ENCODE data around the gene SYNM.

SYNM gene

DNA sequence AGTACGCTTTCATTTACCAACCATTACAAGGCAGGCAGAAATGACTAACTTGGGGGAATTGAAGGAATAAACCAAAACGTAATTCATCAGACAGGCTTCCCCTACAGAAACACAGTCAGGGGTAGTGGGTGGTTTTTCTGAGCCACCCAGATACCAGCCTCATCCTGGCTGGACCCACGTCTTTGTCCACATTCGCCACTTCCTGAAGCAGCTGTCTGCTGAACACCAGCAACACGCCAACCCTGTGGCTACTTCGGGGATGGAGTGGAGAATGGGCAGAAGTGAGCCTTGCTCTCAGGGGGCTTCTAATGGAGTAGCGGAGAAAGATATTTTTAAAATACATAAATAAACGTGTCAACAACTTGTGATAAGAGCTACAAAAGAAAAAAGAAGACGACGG lies 40.1 kb downstream of the SYNM start:
- no peak for DNase-seq

DNA sequence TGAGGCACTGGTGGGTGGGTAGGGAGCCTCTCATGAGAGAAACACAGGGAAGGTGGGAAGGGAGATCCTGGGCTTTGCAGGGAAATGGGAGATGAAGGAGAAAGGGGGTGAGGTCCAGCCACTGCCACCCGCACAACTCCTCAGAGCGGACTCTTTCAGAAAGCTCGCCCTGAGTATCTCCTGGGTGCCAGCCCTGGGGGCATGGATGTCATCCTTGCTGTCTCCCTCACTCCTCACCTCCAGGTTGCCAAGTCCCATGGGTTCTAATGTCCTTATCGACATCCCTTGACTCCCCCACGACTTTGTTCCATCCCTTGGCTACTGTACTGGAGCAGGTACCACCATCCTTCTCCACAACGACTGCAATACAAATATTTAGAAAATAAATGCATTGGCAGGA lies 40.9 kb downstream of the SYNM start:
- DNase-seq: no peak

GRCh38 chr15:99146661-99147060 lies 41.8 kb downstream of the SYNM start:
- DNase-seq: no peak

DNA sequence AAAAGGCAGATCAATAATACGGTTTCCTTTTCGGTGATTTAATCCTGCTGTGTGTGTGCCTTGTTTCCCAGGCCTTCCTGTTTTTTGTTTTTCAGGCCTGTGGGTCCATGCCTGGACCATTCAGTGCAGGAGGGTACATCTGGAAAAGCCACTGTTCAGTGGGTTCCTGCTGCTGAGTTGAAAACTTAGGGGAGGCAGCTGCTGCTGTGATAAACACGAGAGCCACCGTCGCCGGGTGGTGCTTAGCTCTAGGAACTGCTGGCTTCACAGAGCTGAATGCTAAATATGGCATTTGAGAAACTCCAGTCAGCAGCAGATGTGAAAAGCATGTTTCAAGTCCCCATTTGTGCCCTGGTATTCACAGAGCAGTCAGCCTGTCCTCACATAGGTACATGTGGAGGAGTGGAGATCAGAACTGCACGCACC lies 44.0 kb downstream of the SYNM start:
- no peak for DNase-seq

GRCh38 chr15:99149366-99149765 lies 44.5 kb downstream of the SYNM start:
- DNase-seq: no peak

GRCh38 chr15:99151156-99151555 lies 46.3 kb downstream of the SYNM start:
- no peak for DNase-seq

DNA sequence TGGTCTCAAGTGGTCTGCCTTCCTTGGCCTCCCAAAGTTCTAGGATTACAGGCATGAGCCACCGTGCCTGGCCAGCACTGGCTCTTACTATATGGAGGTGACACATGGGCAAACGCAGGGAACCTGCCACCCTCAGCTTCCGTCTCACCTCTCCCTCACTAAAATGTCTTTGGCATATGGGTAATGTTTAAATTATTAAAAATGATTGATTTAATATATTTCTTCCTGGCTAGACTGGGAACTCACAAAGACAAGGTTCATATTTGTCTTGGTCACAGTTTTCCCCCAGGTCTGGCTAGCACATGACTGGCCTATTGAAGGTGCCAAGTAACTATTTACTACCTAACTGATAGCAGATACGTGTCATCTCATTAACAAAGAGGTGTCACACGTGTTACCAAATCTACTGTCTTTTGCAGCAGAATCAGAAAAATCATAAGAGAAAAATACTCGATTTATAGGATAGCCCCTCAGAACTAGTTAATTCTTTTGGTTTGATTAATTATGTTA lies 48.2 kb downstream of the SYNM start:
- no peak for DNase-seq

GRCh38 chr15:99154271-99154670 lies 49.4 kb downstream of the SYNM start:
- DNase-seq: no peak

DNA sequence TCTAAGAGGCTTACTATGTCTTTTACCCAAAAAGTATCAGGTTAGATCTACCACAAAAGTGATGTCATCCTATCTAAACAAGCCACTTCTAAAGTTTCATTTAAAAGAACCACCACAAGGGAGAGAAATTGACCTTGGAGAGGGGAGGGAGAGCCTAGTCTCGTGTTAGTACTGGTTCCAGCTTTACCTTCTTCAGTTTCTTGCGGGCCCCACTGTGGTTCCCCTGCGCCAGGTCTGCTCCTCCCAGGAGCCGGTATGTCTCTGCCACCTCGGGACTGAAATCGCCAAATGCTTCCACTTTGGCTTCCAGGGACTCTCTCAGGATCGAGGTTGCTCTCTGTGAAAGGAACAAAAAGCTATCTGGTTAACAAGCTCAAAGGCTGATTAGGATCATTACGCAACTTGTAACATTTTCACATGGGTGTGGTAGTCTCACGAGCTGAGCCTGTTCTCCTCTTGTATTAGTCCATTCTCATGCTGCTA lies 51.1 kb downstream of the SYNM start:
- no peak for DNase-seq

DNA sequence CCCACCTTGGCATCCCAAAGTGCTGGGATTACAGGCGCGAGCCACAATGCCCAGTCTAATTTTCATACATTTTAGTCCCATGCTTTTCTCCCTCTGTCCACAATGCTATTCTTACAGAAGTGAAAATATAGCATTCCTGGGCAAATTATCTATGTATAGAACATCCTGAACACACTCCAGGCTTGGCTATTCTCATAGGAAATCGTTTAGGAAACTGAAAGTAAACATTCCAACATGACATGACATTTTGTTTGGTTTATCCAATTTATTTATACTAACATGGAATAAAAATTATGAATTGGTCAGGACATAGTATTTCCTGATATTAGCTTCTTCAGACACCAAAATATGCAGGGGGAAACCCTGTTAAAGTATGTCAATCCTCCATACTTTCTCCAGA lies 52.6 kb downstream of the SYNM start:
- DNase-seq: no peak

DNA sequence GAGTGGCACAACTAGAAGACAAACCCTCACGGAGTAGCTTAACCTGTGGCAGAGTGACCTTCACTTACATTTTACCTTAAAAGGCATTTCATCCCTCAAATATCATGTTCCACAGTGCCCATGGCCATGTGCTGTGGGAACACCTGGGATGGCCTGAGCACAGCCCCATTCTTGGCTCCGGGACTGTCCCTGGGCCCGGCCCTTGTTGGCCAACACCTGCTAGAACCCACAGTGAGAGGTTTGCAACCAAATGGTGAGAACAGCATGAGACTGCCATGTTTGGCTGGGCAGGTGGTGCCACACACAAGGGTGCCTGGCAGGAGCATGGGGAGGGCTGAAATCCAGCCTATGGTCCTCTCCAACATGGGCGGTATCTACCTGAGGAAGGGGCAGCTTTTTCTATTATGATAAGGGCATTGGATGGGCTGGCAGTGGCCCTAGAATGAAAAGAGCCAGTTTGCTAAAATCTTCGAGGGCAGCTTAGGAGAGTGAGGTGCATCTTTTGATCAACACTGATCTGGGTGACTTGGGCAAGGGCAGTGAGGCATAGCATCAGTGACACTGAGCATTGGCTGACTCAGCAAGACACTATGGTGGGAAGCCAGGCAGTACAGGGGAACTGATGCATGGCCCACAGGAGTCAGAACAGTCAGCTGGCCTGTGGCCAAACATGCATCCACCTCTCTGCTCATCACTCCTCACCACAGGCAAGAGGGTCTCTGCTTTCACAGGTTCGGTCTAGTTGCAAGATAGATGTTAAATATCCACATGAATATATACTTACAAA lies 53.9 kb downstream of the SYNM start:
- DNase-seq: no peak

DNA sequence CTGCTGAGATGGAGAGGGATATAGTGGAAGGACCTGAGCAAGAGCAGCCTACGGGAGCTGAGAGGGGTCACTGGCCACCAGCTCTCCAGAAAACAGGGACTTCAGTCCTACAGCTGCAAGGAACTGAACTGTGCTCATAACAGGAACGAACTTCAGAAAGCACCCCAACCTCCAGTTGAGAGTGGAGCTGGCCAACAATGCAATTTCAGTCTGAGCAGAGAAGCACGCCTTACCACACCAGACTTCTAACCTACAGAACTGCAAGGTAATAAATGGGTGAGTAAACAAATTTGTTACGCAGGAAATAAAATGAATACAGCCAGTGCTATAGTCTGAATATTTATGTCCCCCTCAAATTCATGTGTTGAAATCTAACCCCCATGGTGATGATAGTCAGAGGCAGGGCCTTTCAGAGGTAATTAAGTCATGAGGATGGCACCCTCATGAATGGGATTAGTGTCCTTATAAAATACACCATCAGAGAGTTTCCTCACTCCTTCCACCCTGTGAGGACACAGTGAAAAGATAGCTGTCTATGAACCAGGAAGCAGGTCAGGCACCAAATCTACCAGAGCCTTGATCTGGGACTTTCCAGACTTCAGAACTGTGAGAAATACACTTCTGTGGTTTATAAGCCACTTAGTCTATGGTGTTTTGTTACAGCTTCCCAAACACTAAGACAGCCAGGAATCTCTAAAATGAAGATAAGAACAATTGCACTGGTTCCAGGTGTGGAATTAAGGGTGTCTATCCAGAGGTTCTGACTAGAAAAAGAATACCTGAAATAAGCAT lies 58.6 kb downstream of the SYNM start:
- no peak for DNase-seq

GRCh38 chr15:99164119-99164518 lies 59.2 kb downstream of the SYNM start:
- DNase-seq: no peak

DNA sequence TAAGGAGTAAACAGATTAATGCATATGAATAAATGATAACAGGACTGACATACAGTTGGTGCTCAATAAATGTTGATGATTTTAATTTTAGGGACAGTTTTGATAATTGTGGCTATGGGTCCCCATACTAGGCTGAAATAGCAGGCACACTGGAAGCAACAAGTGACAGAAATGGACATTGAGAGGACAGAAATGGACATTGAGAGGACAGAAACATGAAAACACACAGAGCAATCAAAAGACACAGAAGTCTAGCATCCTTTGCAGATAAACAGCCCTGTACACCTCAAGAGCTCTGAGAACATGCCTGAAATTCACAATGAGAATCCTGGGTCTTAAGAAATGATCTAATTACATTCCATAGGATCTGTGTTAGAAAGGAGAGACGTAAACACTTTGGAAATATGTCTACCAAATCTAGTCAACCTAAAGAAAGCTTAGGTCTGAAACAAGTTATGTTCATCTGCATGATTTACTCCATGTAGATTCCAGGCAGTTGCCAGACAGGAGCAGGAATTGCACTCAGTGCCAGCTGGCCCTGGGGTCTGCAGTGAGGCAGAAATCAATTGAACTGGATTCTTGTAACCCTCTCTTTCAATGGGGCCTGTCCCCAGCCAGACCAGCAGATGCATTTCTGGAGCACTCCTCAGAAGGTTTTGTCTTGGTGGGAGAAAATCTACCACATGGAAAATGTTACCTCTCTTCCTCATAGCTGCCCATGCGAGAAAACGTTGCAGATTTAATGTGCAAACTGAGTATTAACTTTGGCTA lies 60.3 kb downstream of the SYNM start:
- DNase-seq: no peak

DNA sequence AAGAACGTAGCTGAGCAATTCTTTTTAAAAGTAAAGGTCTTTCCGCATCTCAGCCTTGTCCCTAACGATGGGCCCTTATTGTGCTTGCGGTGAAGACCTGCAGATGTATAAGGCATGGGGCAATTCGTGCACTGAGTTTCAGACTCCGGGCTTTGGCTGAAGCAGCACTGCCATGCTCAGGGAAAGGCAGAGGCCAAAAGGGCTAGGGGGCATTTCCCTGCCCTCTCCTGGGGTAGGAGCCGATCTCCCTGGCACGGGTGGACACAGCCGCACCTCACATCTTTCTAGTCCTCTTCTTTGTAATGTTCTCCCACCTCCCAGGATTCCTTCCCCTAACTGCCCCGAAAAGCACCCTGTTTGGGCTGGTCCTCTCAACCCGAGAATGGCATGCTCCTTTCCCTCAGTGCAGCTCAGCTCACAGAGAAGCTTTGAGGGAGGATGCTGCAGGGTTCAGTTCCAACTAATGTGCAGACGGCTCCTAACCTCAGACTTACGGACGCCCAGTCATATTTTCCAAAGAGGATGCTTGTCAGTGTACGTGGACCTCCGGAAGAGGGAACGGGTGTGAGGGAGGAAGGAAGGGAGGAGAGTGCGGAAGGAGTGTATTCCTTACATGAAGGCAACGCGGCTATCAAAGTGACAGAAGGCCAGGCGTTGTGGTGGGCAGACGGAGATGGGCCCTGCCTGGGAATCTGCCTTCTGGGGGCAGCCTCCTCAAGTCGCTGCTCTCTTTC lies 61.2 kb downstream of the SYNM start:
- DNase-seq: no peak

- no peak for DNase-seq
Measured at GRCh38 chr15:99167201-99167600, 62.3 kb downstream of the SYNM start.

GRCh38 chr15:99167640-99168039 lies 62.8 kb downstream of the SYNM start:
- DNase-seq: no peak

DNA sequence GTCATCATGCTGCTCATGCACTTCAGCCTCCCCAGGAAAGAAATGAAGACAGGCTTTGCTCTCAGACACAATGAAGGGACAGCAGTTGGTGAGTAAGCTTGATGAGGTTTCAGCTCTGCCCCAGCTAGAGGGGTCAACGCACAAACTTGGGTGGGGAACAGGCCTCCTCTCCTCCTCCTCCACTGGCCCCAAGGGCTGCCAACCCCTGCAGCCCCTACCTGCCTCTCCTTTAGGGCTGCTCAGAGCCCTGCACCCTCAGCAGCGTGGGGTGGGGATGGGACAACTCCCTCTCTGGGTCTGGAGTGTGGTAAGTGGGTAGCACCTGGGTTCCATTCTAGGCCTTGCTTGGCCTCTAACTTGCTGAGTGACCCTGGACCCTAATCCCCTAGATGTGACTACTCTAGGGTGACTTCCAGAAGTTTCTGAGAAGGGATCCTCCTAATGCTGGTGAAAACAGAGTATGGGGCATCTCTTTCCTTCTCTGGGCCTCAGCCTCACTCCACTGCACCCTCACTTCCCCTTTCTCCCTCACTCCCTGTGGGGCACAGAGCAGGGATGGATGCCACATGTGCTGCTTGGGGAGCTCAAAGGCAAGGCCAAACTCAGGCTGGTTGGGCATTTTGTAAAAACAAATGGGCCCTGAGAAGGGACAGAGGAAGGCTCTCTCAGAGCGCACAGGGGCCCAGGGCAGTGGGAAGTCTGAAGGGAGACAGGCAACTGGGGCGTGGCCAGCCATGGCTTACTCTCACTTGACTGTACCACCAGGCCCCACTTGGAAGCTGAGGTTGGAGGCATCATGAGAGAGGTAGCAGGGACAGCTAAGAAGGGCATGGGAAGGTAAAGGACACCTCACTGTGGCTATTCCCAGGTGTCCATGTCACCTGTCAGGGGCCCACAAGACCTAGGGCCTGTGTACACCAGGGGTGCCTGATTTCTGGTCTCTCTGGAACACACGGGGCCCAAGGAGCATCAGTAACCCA lies 64.0 kb downstream of the SYNM start:
- DNase-seq: no peak

- DNase-seq: no peak
Measured at GRCh38 chr15:99169769-99170311, 65.0 kb downstream of the SYNM start.

DNA sequence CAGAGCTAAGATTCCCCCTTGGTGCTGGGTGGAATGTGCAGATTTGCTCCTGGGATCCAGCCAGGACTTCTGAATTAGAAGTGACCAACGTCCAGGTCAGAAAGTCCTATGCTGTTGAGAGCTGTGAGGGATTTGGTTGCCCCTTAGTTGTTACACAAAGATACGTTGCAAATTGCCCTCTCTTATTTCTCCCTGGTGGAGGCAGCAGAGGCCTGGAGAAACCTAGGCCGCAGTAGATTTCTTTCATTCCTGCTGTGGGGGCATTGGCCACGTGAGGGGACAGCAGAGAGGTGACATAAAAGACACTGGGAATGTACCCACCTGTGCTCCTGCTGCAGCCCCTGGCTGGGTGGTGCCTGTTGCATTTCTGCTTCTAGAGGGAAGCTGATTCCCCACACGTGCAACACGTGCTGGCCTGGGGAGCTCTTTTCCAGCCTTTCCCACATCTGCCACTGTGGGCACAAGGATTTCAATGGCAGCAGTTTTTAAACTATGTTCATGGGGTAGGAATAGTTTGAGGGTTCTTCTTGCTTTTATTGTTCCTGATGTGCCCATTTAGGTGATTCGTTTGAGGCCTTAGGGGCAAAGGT lies 65.7 kb downstream of the SYNM start:
- DNase-seq: no peak

- no peak for DNase-seq
Measured at GRCh38 chr15:99172171-99172570, 67.3 kb downstream of the SYNM start.
